Putamen (tissue), 1 donor: Measurements from ENCODE around the gene TENT4A.
A peak's percentile ranks its signal among the peaks of the same experiment; 100 is the strongest.

Experiments
- DNase-seq: peaks from one replicate; pipeline ENCODE4 v3.0.0-alpha.2; 2016; ENCODE audit warnings: low spot score

The TENT4A gene

DNA sequence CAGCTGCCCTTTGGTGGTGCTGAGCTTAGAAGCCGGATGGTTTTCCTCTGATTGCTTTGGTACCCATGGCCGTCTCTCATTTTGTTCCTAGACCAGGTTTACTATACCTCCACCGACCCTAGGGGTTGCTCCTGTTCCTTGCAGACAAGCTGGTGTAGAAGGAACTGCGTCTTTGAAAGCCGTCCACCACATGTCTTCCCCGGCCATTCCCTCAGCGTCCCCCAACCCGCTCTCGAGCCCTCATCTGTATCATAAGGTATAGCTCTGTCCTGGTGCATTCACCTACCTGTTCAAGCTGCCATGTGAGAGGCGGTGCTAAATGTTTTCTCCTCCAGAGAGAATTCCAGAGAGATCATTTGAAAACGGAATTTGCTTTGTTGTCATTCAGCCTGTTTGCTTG, 39.5 kb downstream of the TENT4A start:
- DNase-seq = no peak

DNA sequence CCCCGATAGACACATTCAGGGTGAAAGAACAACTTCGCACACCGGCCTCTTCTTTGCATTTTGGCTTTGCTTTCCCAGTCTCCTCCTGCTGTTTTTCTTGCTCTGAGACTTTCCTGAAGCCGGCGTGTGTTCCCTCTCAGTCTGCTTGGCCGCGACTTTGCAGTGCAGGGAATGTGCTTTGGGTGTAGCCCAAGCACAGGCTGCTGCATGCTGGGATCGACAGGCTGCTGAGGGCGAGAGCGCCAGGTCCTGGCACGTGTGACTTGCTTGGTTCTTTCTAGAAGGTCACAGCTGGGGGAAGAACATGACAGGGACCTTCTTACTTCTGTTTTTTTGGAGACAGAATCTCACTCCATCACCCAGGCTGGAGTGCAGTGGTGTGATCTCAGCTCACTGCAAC, 40.6 kb downstream of the TENT4A start:
- DNase-seq = no peak

- no peak for DNase-seq
Observed at GRCh38 chr5:6754766-6755165, 41.5 kb downstream of the TENT4A start.

GRCh38 chr5:6755519-6755918, 42.3 kb downstream of the TENT4A start:
- no peak for DNase-seq

- DNase-seq = no peak
Observed at GRCh38 chr5:6755941-6756340, 42.7 kb downstream of the TENT4A start.

GRCh38 chr5:6757414-6757969, 44.3 kb downstream of the TENT4A start:
- no peak for DNase-seq

GRCh38 chr5:6758236-6758635, 45.0 kb downstream of the TENT4A start:
- DNase-seq = no peak

- no peak for DNase-seq
Observed at GRCh38 chr5:6758706-6759105, 45.5 kb downstream of the TENT4A start.

DNA sequence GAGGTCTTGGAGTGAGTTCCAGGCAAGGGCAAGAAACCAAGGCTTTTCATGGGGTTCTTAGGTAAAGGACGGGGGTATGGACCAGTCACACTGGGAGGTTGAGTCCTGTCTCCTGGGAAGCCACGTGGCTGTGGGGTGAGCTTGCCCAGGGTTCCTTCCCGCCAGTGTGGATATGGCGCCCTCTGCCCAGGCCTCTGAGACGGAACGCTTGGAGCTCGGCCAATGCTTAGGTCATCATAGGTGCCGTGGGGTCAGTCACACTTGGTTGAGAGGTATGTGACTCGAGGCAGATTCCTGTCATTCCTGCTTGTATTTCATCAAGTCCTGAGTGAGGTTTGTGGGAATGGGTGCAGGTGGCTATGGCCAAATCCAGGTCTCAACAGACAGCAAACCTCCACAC, 46.2 kb downstream of the TENT4A start:
- DNase-seq = no peak

- no peak for DNase-seq
Observed at GRCh38 chr5:6759983-6760382, 46.8 kb downstream of the TENT4A start.

GRCh38 chr5:6760686-6761085, 47.5 kb downstream of the TENT4A start:
- no peak for DNase-seq

- DNase-seq = no peak
Observed at GRCh38 chr5:6761333-6761732, 48.1 kb downstream of the TENT4A start.

DNA sequence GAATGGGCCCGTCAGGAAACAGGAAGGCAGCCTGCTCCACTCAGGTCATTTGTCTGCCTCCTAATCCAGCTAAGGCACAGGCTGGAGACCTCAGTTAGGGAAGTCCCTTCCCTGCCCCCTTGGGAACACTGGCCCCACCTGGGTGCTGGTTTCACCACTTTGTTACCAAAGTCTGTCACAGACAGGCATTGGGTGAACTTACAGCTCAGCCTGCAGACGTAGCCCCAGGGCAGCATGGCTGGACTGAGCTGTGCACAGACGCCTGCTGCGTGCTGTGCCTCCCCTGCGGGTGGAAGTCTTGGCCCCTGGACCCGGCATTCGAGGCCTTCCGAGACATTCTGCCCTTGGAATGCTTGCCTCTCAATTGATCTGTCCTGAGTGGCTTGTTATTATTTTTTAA, 48.9 kb downstream of the TENT4A start:
- no peak for DNase-seq

DNA sequence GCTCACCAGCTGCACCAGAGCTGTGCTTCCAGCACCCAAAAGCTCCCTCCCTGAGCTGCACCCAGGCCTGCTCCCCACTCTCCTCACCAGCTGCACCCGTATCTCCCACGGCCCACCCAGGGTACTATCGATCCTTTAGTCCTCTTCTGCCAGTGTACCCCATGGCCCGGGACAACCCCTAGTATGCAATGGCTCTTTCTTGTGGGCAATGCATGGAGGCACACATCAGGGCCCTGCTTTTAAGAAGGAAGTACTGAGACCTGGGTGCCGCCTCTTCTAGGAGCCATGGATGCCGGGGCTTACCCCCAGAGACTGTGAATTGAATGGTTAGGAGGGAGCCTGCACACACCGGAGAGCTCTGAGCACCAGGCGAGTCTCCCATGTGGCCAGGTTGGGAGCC, 49.5 kb downstream of the TENT4A start:
- DNase-seq = no peak

GRCh38 chr5:6763191-6763590, 50.0 kb downstream of the TENT4A start:
- no peak for DNase-seq

DNA sequence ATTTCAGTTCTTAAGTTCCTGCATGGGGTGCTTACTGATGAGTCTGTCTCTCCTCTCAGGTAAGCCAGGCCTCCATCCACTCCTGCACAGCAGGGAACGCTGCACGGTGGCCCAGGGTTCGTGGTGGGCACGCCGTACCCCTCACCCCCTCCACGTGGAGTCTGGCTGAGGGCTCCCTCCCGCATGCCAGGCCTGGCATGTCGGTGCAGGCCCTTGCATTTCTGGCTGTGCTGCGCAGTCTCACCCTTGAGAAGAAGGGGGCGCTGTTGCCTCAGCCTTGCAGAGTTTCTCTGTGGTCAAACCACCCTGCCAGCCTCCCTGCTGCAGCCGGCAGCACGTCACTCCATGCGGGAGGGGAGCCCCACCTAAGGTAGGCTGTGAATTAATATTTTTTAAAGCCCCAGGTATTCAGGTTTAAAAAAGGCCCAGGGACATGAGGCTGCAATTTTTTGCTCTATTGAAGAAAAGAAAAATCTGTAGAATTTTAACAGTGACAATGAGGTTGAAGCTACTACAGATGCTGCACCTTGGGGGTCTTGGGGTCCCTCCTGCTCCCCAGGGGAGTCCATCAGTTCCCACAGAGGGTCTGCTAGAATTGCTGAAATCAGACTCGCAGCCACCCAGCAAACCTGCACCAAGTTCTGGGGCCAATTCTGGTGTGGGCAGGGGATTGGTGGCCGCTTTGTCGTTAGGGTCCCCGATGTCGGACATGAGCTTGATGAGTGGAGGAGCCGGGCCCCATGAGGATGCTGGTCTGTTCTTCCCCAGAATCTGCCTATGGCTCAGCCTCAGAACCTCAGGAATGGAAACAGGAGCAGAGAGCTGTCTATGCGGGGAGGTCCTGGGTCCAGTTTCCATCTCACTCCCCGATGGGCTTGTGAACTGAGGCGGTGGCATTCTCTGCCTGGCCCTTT, 52.6 kb downstream of the TENT4A start:
- DNase-seq = peak; percentile 42

DNA sequence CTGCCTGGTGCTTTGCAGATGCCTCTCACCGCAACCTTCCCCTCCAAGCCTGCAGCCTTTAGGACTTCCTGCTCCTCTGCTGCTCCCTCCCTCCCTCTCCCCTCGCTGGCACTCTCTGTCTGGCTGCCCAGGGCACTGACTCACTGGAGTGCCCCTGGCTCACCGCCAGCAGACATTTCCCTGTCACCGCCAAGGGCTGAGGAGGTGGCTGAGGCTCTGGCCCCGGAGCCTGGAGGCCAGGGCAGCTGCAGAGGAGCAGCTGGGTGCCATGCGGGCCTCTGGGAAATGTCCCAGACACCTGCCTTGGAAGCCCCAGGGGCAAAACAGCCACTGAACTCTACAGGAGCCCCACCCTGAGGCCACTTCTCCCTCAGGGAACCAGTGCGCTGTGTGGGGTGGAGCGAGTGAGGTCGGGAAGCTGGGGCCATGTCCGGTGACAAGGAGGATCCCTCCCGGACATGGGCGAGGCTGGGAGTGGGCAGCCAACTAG, 53.4 kb downstream of the TENT4A start:
- DNase-seq = peak; percentile 17

DNA sequence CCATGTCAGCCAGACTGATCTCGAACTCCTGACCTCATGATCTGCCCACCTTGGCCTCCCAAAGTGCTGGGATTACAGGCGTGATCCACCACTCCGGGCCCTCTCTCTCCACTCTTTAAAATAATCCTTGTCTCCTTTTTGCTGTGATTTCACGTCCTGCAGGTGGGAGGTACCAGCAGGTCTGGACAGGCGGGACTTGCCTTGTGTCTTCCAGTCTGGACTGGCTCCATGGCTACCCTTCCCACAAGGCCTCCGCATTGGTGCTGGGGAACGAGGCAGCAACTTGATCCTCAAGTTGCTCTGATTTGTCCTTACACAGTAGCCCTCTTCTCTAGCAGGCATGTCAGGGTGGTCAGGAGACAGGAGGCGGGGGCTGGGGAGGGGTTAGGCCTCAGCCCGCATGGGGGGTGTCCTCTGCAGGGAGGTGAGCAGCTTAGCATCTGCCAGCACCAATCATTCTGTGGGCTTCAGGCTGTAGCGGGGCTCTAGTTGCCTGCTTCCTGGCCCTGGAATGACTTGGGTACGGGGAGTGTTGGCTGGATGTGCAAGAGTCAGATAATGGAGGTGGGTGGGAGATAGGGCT, 54.3 kb downstream of the TENT4A start:
- DNase-seq = no peak

DNA sequence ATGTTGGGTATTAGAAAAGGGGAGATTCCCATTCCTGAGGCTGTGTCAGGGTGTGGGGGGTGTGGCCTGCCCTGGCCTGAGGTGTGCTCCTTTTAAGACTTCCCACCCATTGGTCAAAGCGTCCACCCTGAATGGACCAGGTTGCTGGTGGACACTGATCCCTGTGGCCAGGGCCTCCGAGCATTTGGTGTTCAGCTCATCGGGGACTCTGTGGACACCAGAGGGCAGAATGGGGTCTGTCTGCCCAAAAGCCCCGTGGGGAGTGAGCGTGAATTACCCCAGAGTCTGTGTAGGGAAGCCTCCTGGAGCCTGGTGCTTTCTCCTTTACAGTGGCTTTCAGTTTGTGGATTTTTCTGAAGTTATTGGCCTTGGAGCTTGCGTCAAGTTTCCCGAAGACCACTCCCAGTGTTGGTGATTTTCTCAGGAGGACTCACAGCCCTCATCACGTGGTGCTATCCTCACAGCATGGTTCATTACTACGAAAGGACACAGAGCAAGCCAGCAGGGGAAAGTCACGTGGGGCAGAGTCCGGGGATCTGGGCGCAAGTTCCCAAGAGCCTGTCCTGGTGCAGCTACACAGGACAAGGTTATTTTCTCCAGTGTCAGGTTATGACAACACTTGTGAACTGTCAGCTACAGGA, 55.5 kb downstream of the TENT4A start:
- DNase-seq = no peak

GRCh38 chr5:6770826-6771607, 57.8 kb downstream of the TENT4A start:
- DNase-seq = no peak

DNA sequence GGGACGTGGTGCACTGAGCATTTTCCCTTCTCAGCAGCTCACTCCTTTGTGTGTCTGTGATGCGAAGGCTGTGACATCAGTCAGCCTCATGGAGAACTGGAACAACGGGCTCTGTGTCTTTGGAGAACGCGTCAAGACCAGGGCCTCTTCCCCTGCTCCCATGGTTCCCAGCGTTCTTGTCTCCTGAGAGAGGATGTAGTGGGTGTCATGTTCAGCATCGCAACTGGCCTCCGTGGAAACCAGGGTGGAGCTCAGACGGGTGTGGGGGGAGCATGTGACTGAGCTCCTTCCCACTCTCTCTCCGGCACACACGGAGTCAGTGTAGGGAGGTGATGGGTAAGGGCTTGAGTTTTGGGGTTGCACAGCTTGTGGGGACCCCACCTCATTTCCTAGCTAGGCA, 59.7 kb downstream of the TENT4A start:
- peak; percentile 81 for DNase-seq
